GM18505 (cell line): ENCODE measurements around the gene DSCAML1.

Experiments used
- ATAC-seq: cut with Tn5 transposase; IDR thresholded peaks from one replicate; pipeline ENCODE4 v1.9.1; 2021; ENCODE audit not compliant: unreplicated experiment
- POLR2A ChIP-seq: IDR thresholded peaks from 4 replicates; pipeline ENCODE4 v1.6.1; 2011; ENCODE audit warnings: borderline replicate concordance; ENCODE audit not compliant: insufficient read depth, insufficient read length; ENCODE audit errors: extremely low read depth

Gene DSCAML1

GRCh38 chr11:117836077-117836960 is 39.3 kb upstream of the DSCAML1 start:
- no peak for ATAC-seq
- TF ChIP-seq POLR2A = no peak

GRCh38 chr11:117835576-117835975 is 38.6 kb upstream of the DSCAML1 start:
- ATAC-seq = no peak
- no peak for TF ChIP-seq POLR2A

- ATAC-seq = no peak
- TF ChIP-seq POLR2A = no peak
Observed at GRCh38 chr11:117834838-117835443, 37.9 kb upstream of the DSCAML1 start.

- no peak for TF ChIP-seq POLR2A
- ATAC-seq = no peak
Observed at GRCh38 chr11:117834068-117834810, 37.2 kb upstream of the DSCAML1 start.

GRCh38 chr11:117833401-117833891 is 36.4 kb upstream of the DSCAML1 start:
- TF ChIP-seq POLR2A = no peak
- ATAC-seq = no peak

GRCh38 chr11:117832511-117832910 is 35.5 kb upstream of the DSCAML1 start:
- TF ChIP-seq POLR2A = no peak
- no peak for ATAC-seq

DNA sequence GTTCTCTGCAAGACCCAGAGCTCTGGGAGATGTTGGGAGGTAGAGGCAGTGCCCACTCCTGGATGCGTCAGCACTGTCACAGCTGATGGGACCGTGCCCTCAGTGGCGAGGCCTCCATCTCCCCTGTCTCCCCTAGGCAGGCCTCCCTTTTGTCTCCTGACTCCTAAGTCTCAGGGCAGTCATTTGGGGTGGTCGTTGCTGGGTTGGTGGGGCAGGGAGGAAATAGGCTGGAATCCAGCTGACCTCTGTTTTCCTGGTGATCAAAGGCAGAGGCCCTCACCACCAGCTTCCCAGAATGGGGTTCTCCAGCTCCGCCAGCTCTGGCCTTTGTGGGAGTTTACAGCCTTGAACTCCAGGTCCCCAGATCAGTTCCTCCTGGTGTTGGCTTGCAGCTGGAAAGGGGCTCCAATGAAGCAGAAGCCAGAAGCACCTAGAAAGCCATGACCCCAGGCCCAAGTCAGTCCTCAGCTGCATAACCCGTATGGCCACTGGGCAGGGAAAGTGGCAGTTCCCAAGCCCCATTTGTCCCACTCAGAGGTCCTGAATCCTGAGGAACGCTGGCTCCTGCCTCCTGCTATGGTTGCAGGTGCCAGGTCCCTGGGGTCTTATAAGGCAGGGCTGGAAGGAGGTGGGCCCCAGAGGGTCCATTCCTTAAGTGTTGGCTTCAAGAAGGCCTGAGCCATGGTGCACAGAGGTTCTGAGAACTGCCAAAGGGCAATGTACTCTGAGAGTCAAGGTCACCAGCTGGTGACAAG is 34.8 kb upstream of the DSCAML1 start:
- ATAC-seq = no peak
- no peak for TF ChIP-seq POLR2A

DNA sequence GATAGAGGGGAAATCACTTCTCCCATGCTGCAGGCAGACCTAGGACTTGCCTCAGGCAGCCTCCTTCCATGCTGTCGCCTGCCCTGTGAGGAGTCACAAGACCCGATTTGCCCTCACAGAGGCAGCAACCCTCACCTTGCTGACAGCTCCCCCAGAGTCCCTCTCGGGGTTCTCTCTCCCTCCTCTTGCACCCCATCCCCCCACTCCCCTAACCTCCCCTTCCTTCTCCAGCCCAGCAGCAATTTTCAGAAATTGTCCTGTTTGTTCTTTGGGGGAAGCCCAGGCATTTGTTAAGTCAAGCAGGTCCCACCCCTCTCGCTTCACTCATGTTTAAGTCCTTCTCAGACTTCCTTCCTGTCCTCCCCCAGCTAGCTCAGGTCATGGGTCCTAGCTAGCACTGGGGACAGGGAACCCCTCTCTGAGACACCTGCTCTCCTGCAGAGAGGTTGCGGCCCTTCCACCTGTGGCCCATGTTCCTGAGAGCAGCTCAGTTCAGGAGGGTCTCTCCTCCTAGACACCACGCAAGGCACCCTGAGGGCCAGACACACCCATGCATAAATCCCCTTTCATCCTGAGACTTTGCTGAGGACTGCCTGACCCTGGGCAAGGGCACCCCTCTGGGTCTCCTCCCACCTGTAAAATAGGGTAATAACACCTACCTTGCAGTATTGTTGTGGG is 33.8 kb upstream of the DSCAML1 start:
- no peak for ATAC-seq
- TF ChIP-seq POLR2A = no peak

DNA sequence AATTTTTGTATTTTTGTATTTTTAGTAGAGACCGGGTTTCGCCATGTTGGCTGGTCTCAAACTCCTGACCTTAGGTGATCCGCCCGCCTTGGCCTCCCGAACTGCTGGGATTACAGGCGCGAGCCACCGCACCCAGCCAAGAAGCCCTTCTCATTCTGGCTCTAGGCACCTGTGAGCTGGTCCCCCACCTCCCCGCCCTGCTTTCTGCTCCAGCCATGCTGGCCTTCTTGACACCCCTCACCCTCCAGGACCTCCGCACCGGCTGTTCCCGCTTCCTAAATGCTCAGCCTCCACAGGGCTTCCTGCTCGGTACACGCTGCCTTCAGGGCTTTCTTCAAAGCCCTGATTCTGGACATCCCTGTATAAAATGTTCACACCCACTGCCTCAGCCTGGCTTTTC is 33.1 kb upstream of the DSCAML1 start:
- no peak for ATAC-seq
- TF ChIP-seq POLR2A = no peak

GRCh38 chr11:117829369-117829725 is 32.3 kb upstream of the DSCAML1 start:
- ATAC-seq = no peak

GRCh38 chr11:117828611-117829368 is 31.8 kb upstream of the DSCAML1 start:
- ATAC-seq = no peak
- TF ChIP-seq POLR2A = no peak

More at GRCh38 chr11:117829369-117829725, 32.3 kb upstream of the DSCAML1 start:
- TF ChIP-seq POLR2A = no peak
